Loucy (cell line): ENCODE results near the gene ACAA1.

ENCODE experiments used
- H2AFZ ChIP-seq: fragments of 200-600 bp; sonication (generic); 2 replicates; pipeline ENCODE4 v1.6.0; 2016; ENCODE audit warnings: antibody characterized with exemption, mild to moderate bottlenecking, low read length, moderate library complexity
- H3F3A ChIP-seq: fragments of 200-600 bp; 2 replicates; pipeline ENCODE4 v1.6.0; 2016; ENCODE audit warnings: antibody characterized with exemption, low read depth, mild to moderate bottlenecking
- H3K27me3 ChIP-seq: fragments of 200-600 bp; sonication (generic); 2 replicates; pipeline ENCODE4 v1.6.1; 2014; ENCODE audit warnings: low read length, mild to moderate bottlenecking; ENCODE audit not compliant: insufficient read depth, poor library complexity, severe bottlenecking
- H3K36me3 ChIP-seq: fragments of 200-600 bp; sonication (generic); 2 replicates; pipeline ENCODE4 v1.6.1; 2016; ENCODE audit warnings: low read length; ENCODE audit not compliant: insufficient read depth
- H3K4me1 ChIP-seq: fragments of 200-600 bp; sonication (generic); 2 replicates; pipeline ENCODE4 v1.5.1; 2014; ENCODE audit warnings: low read length, mild to moderate bottlenecking; ENCODE audit not compliant: insufficient read depth, poor library complexity, severe bottlenecking
- H3K4me2 ChIP-seq: fragments of 200-600 bp; sonication (generic); 2 replicates; pipeline ENCODE4 v1.6.0; 2014; ENCODE audit warnings: antibody characterized with exemption, low read length, low read depth, mild to moderate bottlenecking; ENCODE audit not compliant: poor library complexity, severe bottlenecking
- H3K4me3 ChIP-seq: fragments of 200-600 bp; sonication (generic); 2 replicates; pipeline ENCODE4 v1.5.1; 2014; ENCODE audit warnings: low read length, mild to moderate bottlenecking, mixed read lengths; ENCODE audit not compliant: poor library complexity, severe bottlenecking
- H3K79me2 ChIP-seq: fragments of 200-600 bp; sonication (generic); 2 replicates; pipeline ENCODE4 v1.6.1; 2014; ENCODE audit warnings: low read length; ENCODE audit not compliant: insufficient read depth
- H3K9ac ChIP-seq: fragments of 200-600 bp; sonication (generic); 2 replicates; pipeline ENCODE4 v1.6.0; 2014; ENCODE audit warnings: mild to moderate bottlenecking, low read depth, low read length, moderate library complexity; ENCODE audit not compliant: poor library complexity, severe bottlenecking
- H3K9me2 ChIP-seq: fragments of 200-600 bp; sonication (generic); replicated peaks from 2 replicates; pipeline ENCODE4 v1.6.1; 2016; ENCODE audit warnings: low read depth, low read length, mixed read lengths
- H3K9me3 ChIP-seq: fragments of 200-600 bp; sonication (generic); 2 replicates; pipeline ENCODE4 v1.6.1; 2014; ENCODE audit warnings: mild to moderate bottlenecking, antibody characterized with exemption, low read length, low read depth; ENCODE audit not compliant: insufficient read depth
- H4K20me1 ChIP-seq: fragments of 200-600 bp; sonication (generic); 2 replicates; pipeline ENCODE4 v1.6.0; 2014; ENCODE audit warnings: antibody characterized with exemption, low read length, mild to moderate bottlenecking; ENCODE audit not compliant: insufficient read depth, poor library complexity, severe bottlenecking
- CTCF ChIP-seq: fragments of 200-600 bp; sonication (generic); conservative IDR thresholded peaks from 2 replicates; pipeline ENCODE4 v1.5.1; 2014; ENCODE audit warnings: mild to moderate bottlenecking, antibody characterized with exemption, low read length
- EZH2phosphoT487 ChIP-seq: fragments of 200-600 bp; IDR thresholded peaks from 2 replicates; pipeline ENCODE4 v1.6.1; 2018; ENCODE audit warnings: antibody characterized with exemption, mild to moderate bottlenecking, moderate library complexity, borderline replicate concordance

ACAA1 gene

GRCh38 chr3:38119248-38119544 is 17.7 kb downstream of the ACAA1 start:
- H2AFZ ChIP-seq: no peak overlapping the region
- H3K36me3 ChIP-seq: peaks cover 26% of the 10 kb centered on the region; the same call in 1 of the 2 replicates
- no peaks in the 10 kb centered on the region for H3K79me2 ChIP-seq
- H3K4me2 ChIP-seq: no peak overlapping the region
- no peak overlapping the region for H3K4me3 ChIP-seq
- H3K9me2 ChIP-seq: no peaks in the 10 kb centered on the region
- H3F3A ChIP-seq: no peaks in the 10 kb centered on the region
- no peaks in the 10 kb centered on the region for H4K20me1 ChIP-seq
- no peaks in the 10 kb centered on the region for H3K4me1 ChIP-seq
- H3K27me3 ChIP-seq: no peaks in the 10 kb centered on the region
- H3K9me3 ChIP-seq: no peaks in the 10 kb centered on the region
- no peak overlapping the region for H3K9ac ChIP-seq
- TF ChIP-seq EZH2phosphoT487: no peak
- TF ChIP-seq CTCF: no peak

GRCh38 chr3:38118421-38119247 is 18.3 kb downstream of the ACAA1 start:
- Histone ChIP-seq H3K4me3 (no peak overlapping the region), H4K20me1 (no peaks in the 10 kb centered on the region), H3K36me3 (peaks cover 26% of the 10 kb centered on the region; the same call in 1 of the 2 replicates), H3K9me3 (no peaks in the 10 kb centered on the region), H3K4me1 (no peaks in the 10 kb centered on the region), H3K9me2 (no peaks in the 10 kb centered on the region), H3K4me2 (no peak overlapping the region), H3F3A (no peaks in the 10 kb centered on the region), H3K9ac (no peak overlapping the region), H3K27me3 (no peaks in the 10 kb centered on the region), H3K79me2 (no peaks in the 10 kb centered on the region), H2AFZ (no peak overlapping the region)
- TF ChIP-seq EZH2phosphoT487 (no peak), CTCF (no peak)

- Histone ChIP-seq H3K79me2 (no peaks in the 10 kb centered on the region), H3K9ac (no peak overlapping the region), H3F3A (no peaks in the 10 kb centered on the region), H3K36me3 (peaks cover 20% of the 10 kb centered on the region; the same call in 1 of the 2 replicates), H4K20me1 (no peaks in the 10 kb centered on the region), H3K9me2 (no peaks in the 10 kb centered on the region), H3K27me3 (no peaks in the 10 kb centered on the region), H3K9me3 (no peaks in the 10 kb centered on the region), H3K4me2 (no peak overlapping the region), H2AFZ (no peak overlapping the region), H3K4me3 (no peak overlapping the region), H3K4me1 (no peaks in the 10 kb centered on the region)
- peak; percentile 86 for TF ChIP-seq CTCF
- no peak for TF ChIP-seq EZH2phosphoT487
Measured at GRCh38 chr3:38117748-38118420, 19.0 kb downstream of the ACAA1 start.
